ENCODE data around the gene CBL.

Gene CBL

GRCh38 chr11:119339589-119340334, 133.6 kb downstream of the CBL start:
- Histone ChIP-seq H3K27me3 (peaks cover 19% of the 10 kb centered on the region), H3K36me3 (no peaks in the 10 kb centered on the region), H3K4me3 (ENCODE audit: low read depth, low read length) (peak overlapping the region; percentile 40), H3K4me1 (peaks cover 3% of the 10 kb centered on the region), H3K9me3 (no peaks in the 10 kb centered on the region)
- peak; percentile 76 for DNase-seq
- peak; percentile 71 for TF ChIP-seq CTCF (IDR thresholded peaks at IDR 0.05; ENCODE audit: low read depth, low read length)

GRCh38 chr11:119340335-119341221, 134.4 kb downstream of the CBL start, which contains the start of gene C1QTNF5:
Gene C1QTNF5 (minus strand): TSS chr11:119340883. CDS start chr11:119340397, 486 bp downstream.
- peaks cover 3% of the 10 kb centered on the region for H3K4me1 ChIP-seq
- no peak for TF ChIP-seq CTCF (IDR thresholded peaks at IDR 0.05; ENCODE audit: low read depth, low read length)
- H3K4me3 ChIP-seq (ENCODE audit: low read depth, low read length): peak within 1 kb of the TSS; percentile 40
- no peak for DNase-seq
- no peaks in the 10 kb centered on the region for H3K9me3 ChIP-seq
- H3K36me3 ChIP-seq: no peaks in the 10 kb centered on the region
- H3K27me3 ChIP-seq: peaks cover 19% of the 10 kb centered on the region

- H3K36me3 ChIP-seq: no peaks in the 10 kb centered on the region
- H3K27me3 ChIP-seq: peaks cover 19% of the 10 kb centered on the region
- no peak for TF ChIP-seq CTCF (IDR thresholded peaks at IDR 0.05; ENCODE audit: low read depth, low read length)
- H3K4me3 ChIP-seq (ENCODE audit: low read depth, low read length): no peak overlapping the region
- H3K9me3 ChIP-seq: no peaks in the 10 kb centered on the region
- peaks cover 3% of the 10 kb centered on the region for H3K4me1 ChIP-seq
- no peak for DNase-seq
Observed at GRCh38 chr11:119341222-119342022, 135.3 kb downstream of the CBL start.

GRCh38 chr11:119342023-119342300, 135.8 kb downstream of the CBL start:
- Histone ChIP-seq H3K27me3 (peaks cover 19% of the 10 kb centered on the region), H3K4me3 (ENCODE audit: low read depth, low read length) (no peak overlapping the region), H3K9me3 (no peaks in the 10 kb centered on the region), H3K4me1 (peaks cover 3% of the 10 kb centered on the region), H3K36me3 (no peaks in the 10 kb centered on the region)
- DNase-seq: no peak
- TF ChIP-seq CTCF (IDR thresholded peaks at IDR 0.05; ENCODE audit: low read depth, low read length): no peak

- peaks cover 3% of the 10 kb centered on the region for H3K4me1 ChIP-seq
- H3K27me3 ChIP-seq: peaks cover 19% of the 10 kb centered on the region
- no peak for TF ChIP-seq CTCF (IDR thresholded peaks at IDR 0.05; ENCODE audit: low read depth, low read length)
- no peak overlapping the region for H3K4me3 ChIP-seq (ENCODE audit: low read depth, low read length)
- no peak for DNase-seq
- no peaks in the 10 kb centered on the region for H3K9me3 ChIP-seq
- H3K36me3 ChIP-seq: no peaks in the 10 kb centered on the region
Observed at GRCh38 chr11:119342362-119343130, 136.4 kb downstream of the CBL start.
